GM08714 (cell line): Measurements from ENCODE around the gene TMPRSS6.
"Not testable (repeated sequence)": the region's sequence is repeated elsewhere in the genome, so short reads cannot be mapped to it uniquely, and the experiment has no call there.

ENCODE experiments used
- H3K4me3 ChIP-seq: fragments of 200-500 bp; sonication (Bioruptor generic); 2 replicates; pipeline ENCODE4 v1.5.1; 2014; ENCODE audit warnings: mild to moderate bottlenecking, low read length, inconsistent platforms
- ZNF274 ChIP-seq: IDR thresholded peaks from 2 replicates; pipeline ENCODE4 v1.6.1; 2012; ENCODE audit warnings: mild to moderate bottlenecking, low read depth, low read length

The TMPRSS6 gene

DNA sequence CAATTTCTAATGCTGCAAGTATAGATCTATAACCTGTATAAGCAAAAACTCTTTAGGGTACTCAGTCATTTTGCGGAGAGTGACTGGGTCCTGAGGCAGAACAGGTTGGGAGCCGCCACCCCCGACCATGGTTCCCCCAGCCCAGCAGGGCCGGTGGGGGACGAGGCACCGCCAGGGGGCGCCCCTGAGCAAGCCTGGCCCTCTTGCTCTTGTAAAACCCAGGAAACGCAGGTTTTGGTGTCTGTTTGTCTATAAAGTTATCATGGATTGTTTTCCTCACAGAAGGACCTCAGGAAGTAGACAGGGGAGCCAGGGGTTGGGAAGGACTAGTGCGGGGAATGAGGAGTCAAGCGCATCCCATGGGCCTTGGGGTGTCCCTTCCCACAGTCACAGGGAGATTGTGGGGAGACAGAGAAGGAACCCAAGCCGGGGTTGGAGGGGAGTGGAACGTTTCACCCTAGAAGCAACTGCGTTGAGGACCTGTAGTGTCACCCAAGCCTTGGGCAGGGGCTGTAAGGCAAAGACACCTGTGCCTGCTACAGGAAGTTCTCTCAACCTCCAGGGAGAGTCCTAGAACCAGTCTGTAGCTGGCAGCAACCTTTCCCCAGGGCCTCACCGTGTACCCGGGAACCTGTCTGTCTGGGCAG, 31.6 kb downstream of the TMPRSS6 start:
- no peak overlapping the region for H3K4me3 ChIP-seq
- no peak for TF ChIP-seq ZNF274

DNA sequence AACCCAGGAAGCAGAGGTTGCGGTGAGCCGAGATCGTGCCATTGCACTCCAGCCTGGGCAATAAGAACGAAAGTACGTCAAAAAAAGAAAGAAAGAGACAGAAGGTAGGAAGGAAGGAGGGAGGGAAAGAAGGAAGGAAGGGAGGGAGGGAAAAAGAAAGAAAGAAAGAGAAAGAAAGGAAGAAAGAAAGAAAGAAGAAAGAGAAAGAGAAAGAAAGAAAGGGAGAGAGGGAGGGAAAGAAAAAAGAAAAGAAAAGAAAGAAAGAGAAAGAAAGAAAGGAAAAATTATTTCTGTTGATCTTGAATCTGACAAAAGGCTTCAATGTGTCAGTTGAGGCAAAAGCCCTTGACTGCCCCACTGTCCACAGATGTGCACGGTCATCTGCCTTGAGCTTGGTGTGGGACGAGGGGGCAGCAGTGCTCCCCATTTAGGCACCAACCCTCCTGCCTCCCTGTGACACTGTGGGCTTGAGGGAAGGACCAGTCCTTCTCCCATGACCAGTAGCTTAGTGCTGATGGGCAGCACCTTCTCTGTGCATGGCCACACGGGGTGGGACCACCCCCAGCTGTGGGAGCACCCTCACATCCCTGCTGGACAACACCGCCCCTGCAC, 33.6 kb downstream of the TMPRSS6 start:
- TF ChIP-seq ZNF274: no peak

GRCh38 chr22:37075046-37075445, 34.5 kb downstream of the TMPRSS6 start:
- TF ChIP-seq ZNF274: no peak
- no peak overlapping the region for H3K4me3 ChIP-seq

More for the DNA sequence above, 33.6 kb downstream of the TMPRSS6 start:
- no peak overlapping the region for H3K4me3 ChIP-seq

GRCh38 chr22:37074537-37074936, 35.0 kb downstream of the TMPRSS6 start:
- TF ChIP-seq ZNF274: no peak
- no peak overlapping the region for H3K4me3 ChIP-seq

- no peak overlapping the region for H3K4me3 ChIP-seq
- no peak for TF ChIP-seq ZNF274
These were observed 36.8 kb downstream of the TMPRSS6 start for GRCh38 chr22:37072673-37073072.

- H3K4me3 ChIP-seq: not testable (repeated sequence)
These were observed 37.5 kb downstream of the TMPRSS6 start for GRCh38 chr22:37071850-37072592.

GRCh38 chr22:37070744-37071143, 38.8 kb downstream of the TMPRSS6 start:
- TF ChIP-seq ZNF274: no peak
- H3K4me3 ChIP-seq: no peak overlapping the region

DNA sequence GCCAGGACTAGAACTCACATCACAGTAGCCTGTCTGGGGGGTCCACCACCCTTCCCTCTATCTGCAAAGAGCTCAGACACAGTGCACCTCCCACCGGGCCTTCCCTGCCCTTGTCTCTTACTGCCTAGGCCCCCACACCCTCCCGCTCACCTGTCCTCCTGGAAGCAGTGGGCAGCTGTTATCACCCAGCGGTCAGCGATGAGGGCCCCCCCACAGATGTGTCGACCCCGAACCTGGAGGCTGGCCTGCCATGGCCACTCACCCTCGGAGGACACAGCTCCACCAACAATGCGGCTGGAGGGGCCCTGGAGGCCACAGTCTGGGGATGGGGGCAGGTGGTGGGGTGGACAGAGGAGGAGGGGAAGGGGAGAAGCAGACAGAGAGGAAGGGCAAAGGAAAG, 39.2 kb downstream of the TMPRSS6 start:
- TF ChIP-seq ZNF274: no peak
- H3K4me3 ChIP-seq: no peak overlapping the region

- no peak for TF ChIP-seq ZNF274
- H3K4me3 ChIP-seq: no peak overlapping the region
These were observed 39.8 kb downstream of the TMPRSS6 start for GRCh38 chr22:37069719-37070118.

DNA sequence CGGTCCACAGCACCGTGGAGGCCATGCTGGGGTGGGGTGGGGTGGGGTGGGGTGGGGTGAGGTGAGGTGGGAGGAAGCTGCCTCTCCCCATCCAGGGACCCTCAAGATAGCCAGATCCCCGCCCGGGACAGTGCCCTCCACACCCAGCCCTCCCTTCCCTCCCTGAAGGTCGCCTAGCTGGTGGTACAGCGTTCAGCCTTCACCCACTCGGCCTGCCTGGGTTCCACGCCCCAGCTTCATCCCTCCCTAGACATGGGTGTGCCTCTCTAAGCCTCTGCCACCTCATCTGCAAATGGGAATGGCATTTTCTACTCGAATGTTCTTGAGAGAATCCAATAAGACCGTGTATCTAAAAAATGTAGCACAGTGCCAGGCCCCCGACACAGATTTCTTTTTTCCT, 40.2 kb downstream of the TMPRSS6 start:
- no peak for TF ChIP-seq ZNF274
- no peak overlapping the region for H3K4me3 ChIP-seq

DNA sequence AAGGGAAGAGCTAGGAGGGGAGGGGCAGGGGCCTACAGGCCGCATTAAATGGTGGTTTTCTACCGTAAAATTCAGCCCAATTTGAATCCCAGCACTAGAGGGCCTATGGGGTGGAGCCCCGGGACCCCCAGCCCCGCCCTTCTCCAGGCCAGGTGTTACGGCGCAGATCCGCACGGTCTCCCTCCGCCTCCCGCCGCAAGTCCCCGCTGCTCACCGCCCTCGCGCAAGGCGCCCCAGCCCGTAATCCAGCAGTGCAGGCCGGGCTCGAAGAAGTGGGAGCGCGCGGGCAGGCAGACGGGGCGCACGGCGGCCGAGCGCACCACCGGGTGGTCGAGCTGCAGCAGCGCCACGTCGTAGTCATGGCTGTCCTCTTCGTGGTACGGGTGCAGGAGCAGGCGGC, 40.7 kb downstream of the TMPRSS6 start:
- no peak for TF ChIP-seq ZNF274
- H3K4me3 ChIP-seq: no peak overlapping the region

GRCh38 chr22:37067428-37067827, 42.1 kb downstream of the TMPRSS6 start:
- no peak overlapping the region for H3K4me3 ChIP-seq

GRCh38 chr22:37065961-37066360, 43.6 kb downstream of the TMPRSS6 start:
- no peak overlapping the region for H3K4me3 ChIP-seq
- no peak for TF ChIP-seq ZNF274

More at GRCh38 chr22:37067428-37067827, 42.1 kb downstream of the TMPRSS6 start:
- no peak for TF ChIP-seq ZNF274

DNA sequence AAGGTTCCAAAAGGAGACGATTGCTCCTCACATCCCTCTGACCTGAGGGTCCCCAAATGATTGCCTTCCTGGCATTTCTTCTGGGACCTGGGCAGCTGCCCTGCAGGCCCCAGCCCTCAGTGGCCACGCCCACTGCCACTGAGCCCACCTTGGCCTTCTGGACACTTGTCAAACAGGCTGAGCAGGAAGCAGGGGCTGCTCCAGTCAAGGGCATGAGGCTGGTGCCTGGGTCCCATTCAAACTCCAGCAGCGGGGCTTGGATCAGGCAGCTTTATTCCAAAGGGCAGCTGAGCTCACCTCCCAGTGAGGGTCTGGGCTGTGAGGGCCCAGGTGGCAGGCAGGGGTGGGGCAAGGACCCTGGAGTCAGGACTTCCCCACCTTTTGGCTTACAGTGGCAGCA, 44.3 kb downstream of the TMPRSS6 start:
- no peak for TF ChIP-seq ZNF274
- H3K4me3 ChIP-seq: no peak overlapping the region

GRCh38 chr22:37064553-37064952, 45.0 kb downstream of the TMPRSS6 start:
- H3K4me3 ChIP-seq: no peak overlapping the region
- no peak for TF ChIP-seq ZNF274
